GM23338 (cell line): ENCODE data around the gene ARF3. TPM values are rescaled to one million over a fixed set of nuclear protein-coding genes. Genes with fewer than 3 reads are reported as not detected.

Experiments used
- ATAC-seq: fragments of 200-7000 bp; cut with Tn5 transposase; 3 replicates; pipeline ENCODE4 v1.9.1; 2020
- DNase-seq: peaks from one replicate; pipeline ENCODE4 v3.0.0-alpha.2; 2015; ENCODE audit warnings: low spot score
- H2AFZ ChIP-seq: fragments of 200-600 bp; sonication (generic); 2 replicates; pipeline ENCODE4 v1.8.0; 2016; ENCODE audit warnings: antibody characterized with exemption, mild to moderate bottlenecking, moderate library complexity
- H3F3A ChIP-seq: fragments of 200-600 bp; sonication (generic); replicated peaks from 2 replicates; pipeline ENCODE4 v1.8.0; 2017; ENCODE audit warnings: antibody characterized with exemption, mixed run types, low read depth
- H3K27ac ChIP-seq: fragments of 200-600 bp; sonication (generic); 2 replicates; pipeline ENCODE4 v1.6.1; 2016; ENCODE audit warnings: low read depth
- H3K27me3 ChIP-seq: fragments of 200-600 bp; sonication (generic); 2 replicates; pipeline ENCODE4 v1.8.0; 2016; ENCODE audit warnings: mild to moderate bottlenecking, mixed run types, moderate library complexity; ENCODE audit not compliant: insufficient read depth
- H3K36me3 ChIP-seq: fragments of 200-600 bp; sonication (generic); 2 replicates; pipeline ENCODE4 v1.8.0; 2016; ENCODE audit warnings: mild to moderate bottlenecking; ENCODE audit not compliant: insufficient read depth
- H3K4me1 ChIP-seq: fragments of 200-600 bp; sonication (generic); 2 replicates; pipeline ENCODE4 v1.8.0; 2016; ENCODE audit warnings: mild to moderate bottlenecking, moderate library complexity; ENCODE audit not compliant: insufficient read depth
- H3K4me2 ChIP-seq: fragments of 200-600 bp; sonication (generic); 2 replicates; pipeline ENCODE4 v1.7.1; 2017; ENCODE audit warnings: mixed run types
- H3K4me3 ChIP-seq: fragments of 200-600 bp; sonication (generic); 2 replicates; pipeline ENCODE4 v1.6.1; 2016; ENCODE audit warnings: mixed run types
- H3K79me2 ChIP-seq: fragments of 200-600 bp; sonication (generic); replicated peaks from 2 replicates; pipeline ENCODE4 v1.8.0; 2017; ENCODE audit warnings: mild to moderate bottlenecking; ENCODE audit not compliant: insufficient read depth
- H3K9me2 ChIP-seq: fragments of 200-600 bp; sonication (generic); 2 replicates; pipeline ENCODE4 v1.8.0; 2017; ENCODE audit not compliant: insufficient read depth
- H4K20me1 ChIP-seq: fragments of 200-600 bp; sonication (generic); replicated peaks from 2 replicates; pipeline ENCODE4 v1.8.0; 2017; ENCODE audit warnings: mild to moderate bottlenecking; ENCODE audit not compliant: insufficient read depth
- H3K27ac Mint-ChIP-seq: 2 replicates; pipeline ENCODE4 v1.8.0; 2020; ENCODE audit warnings: inconsistent platforms, mild to moderate bottlenecking, moderate library complexity, mixed read lengths
- H3K27me3 Mint-ChIP-seq: 3 replicates; pipeline ENCODE4 v1.8.0; 2022; ENCODE audit warnings: low read depth, mild to moderate bottlenecking, moderate library complexity, mixed read lengths, inconsistent platforms; ENCODE audit not compliant: insufficient read depth, poor library complexity
- H3K36me3 Mint-ChIP-seq: 3 replicates; pipeline ENCODE4 v1.8.0; 2021; ENCODE audit warnings: low read depth, mild to moderate bottlenecking, inconsistent platforms, moderate library complexity, mixed read lengths
- H3K4me1 Mint-ChIP-seq: 3 replicates; pipeline ENCODE4 v1.8.0; 2020; ENCODE audit warnings: mild to moderate bottlenecking, inconsistent platforms, mixed read lengths
- H3K4me3 Mint-ChIP-seq: 3 replicates; pipeline ENCODE4 v1.8.0; 2021; ENCODE audit warnings: moderate library complexity, mild to moderate bottlenecking, inconsistent platforms, mixed read lengths
- H3K9me3 Mint-ChIP-seq: 3 replicates; pipeline ENCODE4 v1.8.0; 2020; ENCODE audit warnings: moderate library complexity, mild to moderate bottlenecking, inconsistent platforms, mixed read lengths
- CREB1 ChIP-seq: fragments of 250-450 bp; sonication (Bioruptor Pico); IDR thresholded peaks from 2 replicates; pipeline ENCODE4 v1.5.0; 2020; ENCODE audit warnings: low read depth, mild to moderate bottlenecking, moderate library complexity
- EZH2 ChIP-seq: fragments of 200-600 bp; sonication (generic); IDR thresholded peaks from one replicate; pipeline ENCODE4 v1.8.0; 2017; ENCODE audit warnings: antibody characterized with exemption, mild to moderate bottlenecking, low read depth; ENCODE audit not compliant: unreplicated experiment
- EZH2phosphoT487 ChIP-seq: fragments of 200-600 bp; sonication (generic); IDR thresholded peaks from one replicate; pipeline ENCODE4 v1.8.1; 2018; ENCODE audit warnings: antibody characterized with exemption; ENCODE audit not compliant: unreplicated experiment
- NANOG ChIP-seq: IDR thresholded peaks from 2 replicates; pipeline ENCODE4 v1.6.1; 2016; ENCODE audit warnings: antibody characterized with exemption, borderline replicate concordance
- STAT1 ChIP-seq: IDR thresholded peaks from one replicate; pipeline ENCODE4 v1.6.1; 2016; ENCODE audit warnings: antibody characterized with exemption; ENCODE audit not compliant: unreplicated experiment
- ZNF114 ChIP-seq: fragments of 250-450 bp; sonication (Bioruptor Pico); IDR thresholded peaks from 2 replicates; pipeline ENCODE4 v1.5.0; 2020; ENCODE audit warnings: mild to moderate bottlenecking, moderate library complexity
- ZNF331 ChIP-seq: fragments of 250-450 bp; sonication (Bioruptor Pico); IDR thresholded peaks from 2 replicates; pipeline ENCODE4 v1.5.0; 2020; ENCODE audit warnings: low read depth, mild to moderate bottlenecking, moderate library complexity
- polyA plus RNA-seq: library from polyadenylated mRNA; unstranded; fragments of >200 nt; fragmentation: Nextera tagmentation; extraction: Ambion mirVana; gene quantifications from 2 replicates; pipeline ENCODE4 v1.2.1, GENCODE V29; 2016
- total RNA-seq: library from RNA; depleted of rRNA; stranded (reverse); fragments of >200 nt; shearing (Covaris generic); gene quantifications from 2 replicates; pipeline ENCODE4 v1.2.3, GENCODE V29; 2014
- TF ChIP-seq, protein P1 (sequence below): IDR thresholded peaks from 2 replicates; pipeline ENCODE4 v1.6.1; 2016; ENCODE audit warnings: antibody characterized with exemption
- TF ChIP-seq, protein P2 (sequence below), 2 experiments: fragments of 200-600 bp in 1 of 2; sonication (generic) in 1 of 2; conservative IDR thresholded peaks; 2 replicates each; pipeline versions ENCODE4 v1.5.1 to v1.6.1; 2016 to 2017; ENCODE audit warnings: antibody characterized with exemption in 2 of 2, low read depth in 2 of 2, mild to moderate bottlenecking in 2 of 2, moderate library complexity in 1 of 2
- TF ChIP-seq, protein P3 (sequence below): fragments of 250-450 bp; sonication (Bioruptor Pico); IDR thresholded peaks from 2 replicates; pipeline ENCODE4 v1.5.0; 2020; ENCODE audit warnings: mild to moderate bottlenecking, moderate library complexity

The ARF3 gene
- total and polyA plus RNA-seq, 2 experiments from 2014 or later: 53.9 to 125 TPM

DNA sequence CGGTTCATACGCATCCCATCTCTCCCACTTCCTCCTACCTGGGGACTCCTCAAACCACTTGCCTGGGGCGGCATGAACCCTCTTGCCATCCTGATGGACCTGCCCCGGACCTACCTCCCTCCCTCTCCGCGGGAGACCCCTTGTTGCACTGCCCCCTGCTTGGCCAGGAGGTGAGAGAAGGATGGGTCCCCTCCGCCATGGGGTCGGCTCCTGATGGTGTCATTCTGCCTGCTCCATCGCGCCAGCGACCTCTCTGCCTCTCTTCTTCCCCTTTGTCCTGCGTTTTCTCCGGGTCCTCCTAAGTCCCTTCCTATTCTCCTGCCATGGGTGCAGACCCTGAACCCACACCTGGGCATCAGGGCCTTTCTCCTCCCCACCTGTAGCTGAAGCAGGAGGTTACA, 24.5 kb upstream of the ARF3 start:
- H3K27me3 Mint-ChIP-seq: peaks cover 94% of the 10 kb centered on the region
- Histone ChIP-seq H3K36me3 (no peaks in the 10 kb centered on the region), H3K4me2 (peak overlapping the region; percentile 88; the same call in 1 of the 2 replicates), H3F3A (peaks cover 12% of the 10 kb centered on the region; the same call in 1 of the 2 replicates), H2AFZ (peak overlapping the region; percentile 94; the same call in 1 of the 2 replicates), H3K27ac (no peak overlapping the region), H3K4me1 (peaks cover 21% of the 10 kb centered on the region; the same call in 1 of the 2 replicates), H3K27me3 (peaks cover 100% of the 10 kb centered on the region), H4K20me1 (peaks cover 16% of the 10 kb centered on the region), H3K79me2 (no peaks in the 10 kb centered on the region), H3K4me3 (peak overlapping the region; percentile 59), H3K9me2 (no peaks in the 10 kb centered on the region)
- TF ChIP-seq EZH2: peak; percentile 96
- TF ChIP-seq, protein P1, sequence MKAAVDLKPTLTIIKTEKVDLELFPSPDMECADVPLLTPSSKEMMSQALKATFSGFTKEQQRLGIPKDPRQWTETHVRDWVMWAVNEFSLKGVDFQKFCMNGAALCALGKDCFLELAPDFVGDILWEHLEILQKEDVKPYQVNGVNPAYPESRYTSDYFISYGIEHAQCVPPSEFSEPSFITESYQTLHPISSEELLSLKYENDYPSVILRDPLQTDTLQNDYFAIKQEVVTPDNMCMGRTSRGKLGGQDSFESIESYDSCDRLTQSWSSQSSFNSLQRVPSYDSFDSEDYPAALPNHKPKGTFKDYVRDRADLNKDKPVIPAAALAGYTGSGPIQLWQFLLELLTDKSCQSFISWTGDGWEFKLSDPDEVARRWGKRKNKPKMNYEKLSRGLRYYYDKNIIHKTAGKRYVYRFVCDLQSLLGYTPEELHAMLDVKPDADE: no peak
- no peak for TF ChIP-seq NANOG
- TF ChIP-seq CREB1 (CRISPR knock-in tag): no peak
- no peak overlapping the region for H3K27ac Mint-ChIP-seq
- H3K4me1 Mint-ChIP-seq: peaks cover 39% of the 10 kb centered on the region
- no peaks in the 10 kb centered on the region; the same call in 2 of the 3 replicates for H3K9me3 Mint-ChIP-seq
- peak overlapping the region; percentile 69 for H3K4me3 Mint-ChIP-seq
- no peaks in the 10 kb centered on the region for H3K36me3 Mint-ChIP-seq
- ATAC-seq (no peak), DNase-seq (no peak)

DNA sequence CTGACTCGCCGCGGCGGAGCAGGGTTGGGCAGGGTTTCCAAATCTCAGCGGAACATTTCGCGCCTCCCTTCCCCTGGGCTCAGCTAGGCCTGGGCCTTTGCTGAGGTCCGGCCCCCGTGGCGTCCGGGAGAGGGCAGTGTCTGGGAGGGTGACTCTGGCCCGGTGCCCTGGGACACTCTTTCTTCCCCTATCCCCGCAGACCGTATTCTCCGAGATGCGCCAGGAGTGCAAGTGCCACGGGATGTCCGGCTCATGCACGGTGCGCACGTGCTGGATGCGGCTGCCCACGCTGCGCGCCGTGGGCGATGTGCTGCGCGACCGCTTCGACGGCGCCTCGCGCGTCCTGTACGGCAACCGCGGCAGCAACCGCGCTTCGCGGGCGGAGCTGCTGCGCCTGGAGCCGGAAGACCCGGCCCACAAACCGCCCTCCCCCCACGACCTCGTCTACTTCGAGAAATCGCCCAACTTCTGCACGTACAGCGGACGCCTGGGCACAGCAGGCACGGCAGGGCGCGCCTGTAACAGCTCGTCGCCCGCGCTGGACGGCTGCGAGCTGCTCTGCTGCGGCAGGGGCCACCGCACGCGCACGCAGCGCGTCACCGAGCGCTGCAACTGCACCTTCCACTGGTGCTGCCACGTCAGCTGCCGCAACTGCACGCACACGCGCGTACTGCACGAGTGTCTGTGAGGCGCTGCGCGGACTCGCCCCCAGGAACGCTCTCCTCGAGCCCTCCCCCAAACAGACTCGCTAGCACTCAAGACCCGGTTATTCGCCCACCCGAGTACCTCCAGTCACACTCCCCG, 23.9 kb upstream of the ARF3 start:
- Histone ChIP-seq H3K79me2 (no peaks in the 10 kb centered on the region), H3K9me2 (no peaks in the 10 kb centered on the region), H3F3A (peaks cover 12% of the 10 kb centered on the region; the same call in 1 of the 2 replicates), H3K4me2 (peak overlapping the region; percentile 88), H3K4me1 (peaks cover 21% of the 10 kb centered on the region; the same call in 1 of the 2 replicates), H3K4me3 (peak overlapping the region; percentile 59), H4K20me1 (peaks cover 17% of the 10 kb centered on the region), H3K36me3 (no peaks in the 10 kb centered on the region), H3K27ac (no peak overlapping the region), H3K27me3 (peaks cover 100% of the 10 kb centered on the region), H2AFZ (peak overlapping the region; percentile 94)
- no peak for TF ChIP-seq ZNF331 (CRISPR knock-in tag)
- TF ChIP-seq, protein P2, sequence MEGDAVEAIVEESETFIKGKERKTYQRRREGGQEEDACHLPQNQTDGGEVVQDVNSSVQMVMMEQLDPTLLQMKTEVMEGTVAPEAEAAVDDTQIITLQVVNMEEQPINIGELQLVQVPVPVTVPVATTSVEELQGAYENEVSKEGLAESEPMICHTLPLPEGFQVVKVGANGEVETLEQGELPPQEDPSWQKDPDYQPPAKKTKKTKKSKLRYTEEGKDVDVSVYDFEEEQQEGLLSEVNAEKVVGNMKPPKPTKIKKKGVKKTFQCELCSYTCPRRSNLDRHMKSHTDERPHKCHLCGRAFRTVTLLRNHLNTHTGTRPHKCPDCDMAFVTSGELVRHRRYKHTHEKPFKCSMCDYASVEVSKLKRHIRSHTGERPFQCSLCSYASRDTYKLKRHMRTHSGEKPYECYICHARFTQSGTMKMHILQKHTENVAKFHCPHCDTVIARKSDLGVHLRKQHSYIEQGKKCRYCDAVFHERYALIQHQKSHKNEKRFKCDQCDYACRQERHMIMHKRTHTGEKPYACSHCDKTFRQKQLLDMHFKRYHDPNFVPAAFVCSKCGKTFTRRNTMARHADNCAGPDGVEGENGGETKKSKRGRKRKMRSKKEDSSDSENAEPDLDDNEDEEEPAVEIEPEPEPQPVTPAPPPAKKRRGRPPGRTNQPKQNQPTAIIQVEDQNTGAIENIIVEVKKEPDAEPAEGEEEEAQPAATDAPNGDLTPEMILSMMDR (conservative IDR thresholded peaks at IDR 0.05; ENCODE audit: low read depth in 2 of 2): peak in 1 of 2 experiments; percentile 49; a peak in 3 of 4 replicates
- no peak for TF ChIP-seq ZNF114 (CRISPR knock-in tag)
- TF ChIP-seq, protein P3, sequence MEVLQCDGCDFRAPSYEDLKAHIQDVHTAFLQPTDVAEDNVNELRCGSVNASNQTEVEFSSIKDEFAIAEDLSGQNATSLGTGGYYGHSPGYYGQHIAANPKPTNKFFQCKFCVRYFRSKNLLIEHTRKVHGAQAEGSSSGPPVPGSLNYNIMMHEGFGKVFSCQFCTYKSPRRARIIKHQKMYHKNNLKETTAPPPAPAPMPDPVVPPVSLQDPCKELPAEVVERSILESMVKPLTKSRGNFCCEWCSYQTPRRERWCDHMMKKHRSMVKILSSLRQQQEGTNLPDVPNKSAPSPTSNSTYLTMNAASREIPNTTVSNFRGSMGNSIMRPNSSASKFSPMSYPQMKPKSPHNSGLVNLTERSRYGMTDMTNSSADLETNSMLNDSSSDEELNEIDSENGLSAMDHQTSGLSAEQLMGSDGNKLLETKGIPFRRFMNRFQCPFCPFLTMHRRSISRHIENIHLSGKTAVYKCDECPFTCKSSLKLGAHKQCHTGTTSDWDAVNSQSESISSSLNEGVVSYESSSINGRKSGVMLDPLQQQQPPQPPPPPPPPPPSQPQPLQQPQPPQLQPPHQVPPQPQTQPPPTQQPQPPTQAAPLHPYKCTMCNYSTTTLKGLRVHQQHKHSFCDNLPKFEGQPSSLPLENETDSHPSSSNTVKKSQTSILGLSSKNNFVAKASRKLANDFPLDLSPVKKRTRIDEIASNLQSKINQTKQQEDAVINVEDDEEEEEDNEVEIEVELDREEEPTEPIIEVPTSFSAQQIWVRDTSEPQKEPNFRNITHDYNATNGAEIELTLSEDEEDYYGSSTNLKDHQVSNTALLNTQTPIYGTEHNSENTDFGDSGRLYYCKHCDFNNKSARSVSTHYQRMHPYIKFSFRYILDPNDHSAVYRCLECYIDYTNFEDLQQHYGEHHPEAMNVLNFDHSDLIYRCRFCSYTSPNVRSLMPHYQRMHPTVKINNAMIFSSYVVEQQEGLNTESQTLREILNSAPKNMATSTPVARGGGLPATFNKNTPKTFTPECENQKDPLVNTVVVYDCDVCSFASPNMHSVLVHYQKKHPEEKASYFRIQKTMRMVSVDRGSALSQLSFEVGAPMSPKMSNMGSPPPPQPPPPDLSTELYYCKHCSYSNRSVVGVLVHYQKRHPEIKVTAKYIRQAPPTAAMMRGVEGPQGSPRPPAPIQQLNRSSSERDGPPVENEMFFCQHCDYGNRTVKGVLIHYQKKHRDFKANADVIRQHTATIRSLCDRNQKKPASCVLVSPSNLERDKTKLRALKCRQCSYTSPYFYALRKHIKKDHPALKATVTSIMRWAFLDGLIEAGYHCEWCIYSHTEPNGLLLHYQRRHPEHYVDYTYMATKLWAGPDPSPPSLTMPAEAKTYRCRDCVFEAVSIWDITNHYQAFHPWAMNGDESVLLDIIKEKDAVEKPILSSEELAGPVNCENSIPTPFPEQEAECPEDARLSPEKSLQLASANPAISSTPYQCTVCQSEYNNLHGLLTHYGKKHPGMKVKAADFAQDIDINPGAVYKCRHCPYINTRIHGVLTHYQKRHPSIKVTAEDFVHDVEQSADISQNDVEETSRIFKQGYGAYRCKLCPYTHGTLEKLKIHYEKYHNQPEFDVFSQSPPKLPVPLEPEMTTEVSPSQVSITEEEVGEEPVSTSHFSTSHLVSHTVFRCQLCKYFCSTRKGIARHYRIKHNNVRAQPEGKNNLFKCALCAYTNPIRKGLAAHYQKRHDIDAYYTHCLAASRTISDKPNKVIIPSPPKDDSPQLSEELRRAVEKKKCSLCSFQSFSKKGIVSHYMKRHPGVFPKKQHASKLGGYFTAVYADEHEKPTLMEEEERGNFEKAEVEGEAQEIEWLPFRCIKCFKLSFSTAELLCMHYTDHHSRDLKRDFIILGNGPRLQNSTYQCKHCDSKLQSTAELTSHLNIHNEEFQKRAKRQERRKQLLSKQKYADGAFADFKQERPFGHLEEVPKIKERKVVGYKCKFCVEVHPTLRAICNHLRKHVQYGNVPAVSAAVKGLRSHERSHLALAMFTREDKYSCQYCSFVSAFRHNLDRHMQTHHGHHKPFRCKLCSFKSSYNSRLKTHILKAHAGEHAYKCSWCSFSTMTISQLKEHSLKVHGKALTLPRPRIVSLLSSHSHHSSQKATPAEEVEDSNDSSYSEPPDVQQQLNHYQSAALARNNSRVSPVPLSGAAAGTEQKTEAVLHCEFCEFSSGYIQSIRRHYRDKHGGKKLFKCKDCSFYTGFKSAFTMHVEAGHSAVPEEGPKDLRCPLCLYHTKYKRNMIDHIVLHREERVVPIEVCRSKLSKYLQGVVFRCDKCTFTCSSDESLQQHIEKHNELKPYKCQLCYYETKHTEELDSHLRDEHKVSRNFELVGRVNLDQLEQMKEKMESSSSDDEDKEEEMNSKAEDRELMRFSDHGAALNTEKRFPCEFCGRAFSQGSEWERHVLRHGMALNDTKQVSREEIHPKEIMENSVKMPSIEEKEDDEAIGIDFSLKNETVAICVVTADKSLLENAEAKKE (CRISPR knock-in tag): no peak
- no peak for TF ChIP-seq STAT1
- peak; percentile 58 for TF ChIP-seq EZH2
- peak; percentile 81 for TF ChIP-seq EZH2phosphoT487
- TF ChIP-seq CREB1 (CRISPR knock-in tag): no peak
- Mint-ChIP-seq H3K27ac (no peak overlapping the region), H3K9me3 (no peaks in the 10 kb centered on the region; the same call in 2 of the 3 replicates), H3K4me1 (peaks cover 39% of the 10 kb centered on the region), H3K36me3 (no peaks in the 10 kb centered on the region), H3K4me3 (peak overlapping the region; percentile 69), H3K27me3 (peaks cover 98% of the 10 kb centered on the region)
- peak; percentile 53 for ATAC-seq
- DNase-seq: peak; percentile 67
